Brain microvascular endothelial cell (primary cell): ENCODE results near the gene SPPL2C.

Experiments
- DNase-seq: peaks from one replicate; pipeline ENCODE4 v3.0.0-alpha.2; 2020
- H3K27ac ChIP-seq: fragments of 250-450 bp; sonication (Bioruptor Pico); 2 replicates; pipeline ENCODE4 v1.5.1; 2020; ENCODE audit warnings: mild to moderate bottlenecking, moderate library complexity
- H3K27me3 ChIP-seq: fragments of 250-450 bp; sonication (Bioruptor Pico); replicated peaks from 2 replicates; pipeline ENCODE4 v1.5.1; 2020; ENCODE audit warnings: mild to moderate bottlenecking
- H3K36me3 ChIP-seq: fragments of 250-450 bp; sonication (Bioruptor Pico); replicated peaks from 2 replicates; pipeline ENCODE4 v1.5.1; 2020; ENCODE audit warnings: mild to moderate bottlenecking
- H3K4me3 ChIP-seq: 2 replicates; pipeline ENCODE4 v1.5.1; 2011; ENCODE audit warnings: low read depth, mild to moderate bottlenecking, control low read depth, low read length, moderate library complexity
- CTCF ChIP-seq: IDR thresholded peaks from 2 replicates; pipeline ENCODE4 v1.5.1; 2011; ENCODE audit warnings: low read depth, mild to moderate bottlenecking, moderate library complexity, low read length, control low read depth, inconsistent platforms; ENCODE audit errors: missing control alignments
- in situ Hi-C: cut with HindIII; loops from 2 replicates; pipeline ENCODE4 v1.10.0; 2017; ENCODE audit warnings: low sequenced_read_pairs, low pct_ligation_motif_present

Gene SPPL2C

GRCh38 chr17:45838751-45839295 lies 5.9 kb upstream of the SPPL2C start:
- Histone ChIP-seq H3K27me3 (no peaks in the 10 kb centered on the region), H3K27ac (no peak overlapping the region), H3K4me3 (no peak overlapping the region), H3K36me3 (no peaks in the 10 kb centered on the region)
- no peak for DNase-seq
- in situ Hi-C loops = no loop called here
- no peak for TF ChIP-seq CTCF

- in situ Hi-C loops = no loop called here
- TF ChIP-seq CTCF = no peak
- DNase-seq = no peak
- Histone ChIP-seq H3K27me3 (no peaks in the 10 kb centered on the region), H3K36me3 (no peaks in the 10 kb centered on the region), H3K27ac (no peak overlapping the region), H3K4me3 (no peak overlapping the region)
Measured at GRCh38 chr17:45839442-45839841, 5.2 kb upstream of the SPPL2C start.

GRCh38 chr17:45841186-45841585 lies 3.5 kb upstream of the SPPL2C start:
- DNase-seq = no peak
- in situ Hi-C loops = no loop called here
- Histone ChIP-seq H3K27me3 (no peaks in the 10 kb centered on the region), H3K27ac (no peak overlapping the region), H3K4me3 (no peak overlapping the region), H3K36me3 (no peaks in the 10 kb centered on the region)
- TF ChIP-seq CTCF = no peak

- no peaks in the 10 kb centered on the region for H3K27me3 ChIP-seq
- H3K36me3 ChIP-seq = no peaks in the 10 kb centered on the region
- DNase-seq = no peak
- in situ Hi-C loops = no loop called here
- no peak for TF ChIP-seq CTCF
- H3K27ac ChIP-seq = no peak overlapping the region
- no peak overlapping the region for H3K4me3 ChIP-seq
Measured at GRCh38 chr17:45841883-45842525, 2.7 kb upstream of the SPPL2C start.

GRCh38 chr17:45843722-45844121 lies 959 bp upstream of the SPPL2C start:
- no peaks in the 10 kb centered on the region for H3K27me3 ChIP-seq
- no peak overlapping the region for H3K27ac ChIP-seq
- TF ChIP-seq CTCF = no peak
- in situ Hi-C loops = no loop called here
- no peaks in the 10 kb centered on the region for H3K36me3 ChIP-seq
- H3K4me3 ChIP-seq = no peak overlapping the region
- no peak for DNase-seq
